Measurements from ENCODE around the gene TACO1. TPM values are rescaled to one million over a fixed set of nuclear protein-coding genes. Genes with fewer than 3 reads are reported as not detected.

TACO1 gene
- total and polyA plus RNA-seq, 2 donors from 2014 or later = 18.4 to 80.1 TPM

- H3K36me3 ChIP-seq (ENCODE audit: control insufficient read depth in 2 of 3, insufficient read depth in 3 of 3, low read length in 3 of 3) = no peaks in the 10 kb centered on the region
- peak overlapping the region; percentile 45 to 79 (median 75) for H3K4me3 ChIP-seq (ENCODE audit: low read length in 3 of 3)
- intact Hi-C loops (cut with DNase I) = no loop called here
- DNase-seq = peak; percentile 75 to 94 (median 83)
- TF ChIP-seq, protein P1, sequence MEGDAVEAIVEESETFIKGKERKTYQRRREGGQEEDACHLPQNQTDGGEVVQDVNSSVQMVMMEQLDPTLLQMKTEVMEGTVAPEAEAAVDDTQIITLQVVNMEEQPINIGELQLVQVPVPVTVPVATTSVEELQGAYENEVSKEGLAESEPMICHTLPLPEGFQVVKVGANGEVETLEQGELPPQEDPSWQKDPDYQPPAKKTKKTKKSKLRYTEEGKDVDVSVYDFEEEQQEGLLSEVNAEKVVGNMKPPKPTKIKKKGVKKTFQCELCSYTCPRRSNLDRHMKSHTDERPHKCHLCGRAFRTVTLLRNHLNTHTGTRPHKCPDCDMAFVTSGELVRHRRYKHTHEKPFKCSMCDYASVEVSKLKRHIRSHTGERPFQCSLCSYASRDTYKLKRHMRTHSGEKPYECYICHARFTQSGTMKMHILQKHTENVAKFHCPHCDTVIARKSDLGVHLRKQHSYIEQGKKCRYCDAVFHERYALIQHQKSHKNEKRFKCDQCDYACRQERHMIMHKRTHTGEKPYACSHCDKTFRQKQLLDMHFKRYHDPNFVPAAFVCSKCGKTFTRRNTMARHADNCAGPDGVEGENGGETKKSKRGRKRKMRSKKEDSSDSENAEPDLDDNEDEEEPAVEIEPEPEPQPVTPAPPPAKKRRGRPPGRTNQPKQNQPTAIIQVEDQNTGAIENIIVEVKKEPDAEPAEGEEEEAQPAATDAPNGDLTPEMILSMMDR (IDR thresholded peaks at IDR 0.05; ENCODE audit: borderline replicate concordance, extremely low read depth, insufficient read depth) = no peak
- no peak for FAIRE-seq
- H3K27ac ChIP-seq (ENCODE audit: low read depth in 2 of 2, low read length in 2 of 2) = peak overlapping the region; percentile 66 to 76
- peaks cover 0 to 21% (median 14%) of the 10 kb centered on the region in 3 donors for H3K4me1 ChIP-seq (ENCODE audit: control insufficient read depth in 2 of 3, insufficient read depth in 2 of 3, low read depth in 1 of 3, low read length in 3 of 3)
- H3K27me3 ChIP-seq (ENCODE audit: control insufficient read depth, insufficient read depth, low read length) = no peaks in the 10 kb centered on the region
- no peaks in the 10 kb centered on the region for H3K9me3 ChIP-seq (ENCODE audit: control insufficient read depth in 2 of 3, insufficient read depth in 1 of 3, low read length in 3 of 3)
- H3K9ac ChIP-seq (ENCODE audit: low read length in 3 of 3) = peak overlapping the region; percentile 21 to 43 (median 29)
Measured at GRCh38 chr17:63622574-63623390, 22.1 kb downstream of the TACO1 start.

- no peak for FAIRE-seq
- TF ChIP-seq, protein P1 (IDR thresholded peaks at IDR 0.05; ENCODE audit: borderline replicate concordance, extremely low read depth, insufficient read depth) = no peak
- no peaks in the 10 kb centered on the region for H3K9me3 ChIP-seq (ENCODE audit: control insufficient read depth in 2 of 3, insufficient read depth in 1 of 3, low read length in 3 of 3)
- DNase-seq = no peak
- intact Hi-C loops (cut with DNase I) = no loop called here
- H3K9ac ChIP-seq (ENCODE audit: low read length in 3 of 3) = peak overlapping the region; percentile 3 to 43 (median 34)
- H3K36me3 ChIP-seq (ENCODE audit: control insufficient read depth in 2 of 3, insufficient read depth in 3 of 3, low read length in 3 of 3) = no peaks in the 10 kb centered on the region
- H3K4me1 ChIP-seq (ENCODE audit: control insufficient read depth in 2 of 3, insufficient read depth in 2 of 3, low read depth in 1 of 3, low read length in 3 of 3) = peaks cover 0 to 24% (median 14%) of the 10 kb centered on the region in 3 donors
- no peaks in the 10 kb centered on the region for H3K27me3 ChIP-seq (ENCODE audit: control insufficient read depth, insufficient read depth, low read length)
- peak overlapping the region; percentile 45 to 79 (median 75) for H3K4me3 ChIP-seq (ENCODE audit: low read length in 3 of 3)
- peak overlapping the region; percentile 3 to 39 for H3K27ac ChIP-seq (ENCODE audit: low read depth in 2 of 2, low read length in 2 of 2)
Measured at GRCh38 chr17:63623786-63624530, 23.3 kb downstream of the TACO1 start.

DNA sequence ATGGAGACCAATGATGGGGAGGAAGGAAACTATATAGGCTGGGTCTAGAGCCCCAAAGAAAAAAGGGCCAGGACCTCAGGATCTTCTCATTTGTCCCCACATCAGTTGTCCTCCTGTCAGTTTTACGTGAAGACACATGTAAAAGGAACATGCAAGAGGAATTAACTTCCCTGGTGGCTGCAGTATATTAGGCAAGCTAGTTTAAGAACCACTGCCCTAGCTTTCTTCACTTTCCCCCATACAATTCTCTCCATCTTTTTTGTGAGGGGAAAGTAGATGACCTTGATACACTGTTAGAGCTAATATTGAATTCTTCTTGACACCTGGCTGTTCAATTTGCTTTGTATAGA lies 23.8 kb downstream of the TACO1 start:
- Histone ChIP-seq H3K4me1 (ENCODE audit: control insufficient read depth in 2 of 3, insufficient read depth in 2 of 3, low read depth in 1 of 3, low read length in 3 of 3) (peaks cover 0 to 24% (median 14%) of the 10 kb centered on the region in 3 donors), H3K27me3 (ENCODE audit: control insufficient read depth, insufficient read depth, low read length) (no peaks in the 10 kb centered on the region), H3K27ac (ENCODE audit: low read depth in 2 of 2, low read length in 2 of 2) (peak overlapping the region in 1 of 2 donors; percentile 18), H3K9ac (ENCODE audit: low read length in 3 of 3) (no peak overlapping the region), H3K36me3 (ENCODE audit: control insufficient read depth in 2 of 3, insufficient read depth in 3 of 3, low read length in 3 of 3) (no peaks in the 10 kb centered on the region), H3K9me3 (ENCODE audit: control insufficient read depth in 2 of 3, insufficient read depth in 1 of 3, low read length in 3 of 3) (no peaks in the 10 kb centered on the region), H3K4me3 (ENCODE audit: low read length in 3 of 3) (peak overlapping the region in 2 of 3 donors; percentile 6 to 36)
- DNase-seq = no peak
- FAIRE-seq = no peak
- intact Hi-C loops (cut with DNase I) = no loop called here
- TF ChIP-seq, protein P1 (IDR thresholded peaks at IDR 0.05; ENCODE audit: borderline replicate concordance, extremely low read depth, insufficient read depth) = no peak
